Measurements from ENCODE around the gene ANKRD13D.

Gene ANKRD13D

DNA sequence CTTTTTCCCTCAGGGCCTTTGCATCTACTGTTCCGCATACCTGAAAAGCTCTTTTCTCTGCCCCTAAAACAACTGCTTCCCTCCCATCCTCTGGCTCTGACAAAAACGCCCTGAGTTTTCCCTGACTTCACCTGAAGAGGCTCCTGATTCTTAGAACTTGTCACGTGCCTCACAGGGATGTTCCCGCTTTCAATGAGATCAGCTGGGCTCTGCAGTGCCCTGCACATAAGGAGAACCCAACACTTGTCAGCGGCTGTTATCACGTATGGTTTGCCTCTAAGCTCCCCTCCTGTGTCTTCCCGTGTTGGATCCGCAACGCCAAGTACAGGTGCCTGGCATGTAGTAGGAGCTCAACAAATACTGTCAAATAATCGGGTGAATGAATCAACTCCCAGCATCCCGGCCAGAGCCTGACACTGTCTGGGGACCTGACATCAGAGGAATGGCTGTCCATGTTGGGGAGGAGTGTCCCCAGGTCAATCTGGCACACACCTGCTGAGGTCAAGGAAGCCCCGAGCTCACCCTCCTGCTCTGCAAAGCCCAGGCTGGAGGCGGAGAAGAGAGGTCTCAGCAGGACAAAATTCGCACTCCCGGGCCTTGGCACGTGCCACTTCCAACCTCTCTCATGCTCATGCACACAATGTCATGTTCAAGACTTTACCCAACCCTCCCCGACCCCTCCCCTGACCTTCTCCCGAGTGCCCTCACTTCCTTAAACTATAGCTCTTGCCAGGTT is 27.0 kb upstream of the ANKRD13D start:
- DNase-seq (ENCODE audit: low spot score): no peak

DNA sequence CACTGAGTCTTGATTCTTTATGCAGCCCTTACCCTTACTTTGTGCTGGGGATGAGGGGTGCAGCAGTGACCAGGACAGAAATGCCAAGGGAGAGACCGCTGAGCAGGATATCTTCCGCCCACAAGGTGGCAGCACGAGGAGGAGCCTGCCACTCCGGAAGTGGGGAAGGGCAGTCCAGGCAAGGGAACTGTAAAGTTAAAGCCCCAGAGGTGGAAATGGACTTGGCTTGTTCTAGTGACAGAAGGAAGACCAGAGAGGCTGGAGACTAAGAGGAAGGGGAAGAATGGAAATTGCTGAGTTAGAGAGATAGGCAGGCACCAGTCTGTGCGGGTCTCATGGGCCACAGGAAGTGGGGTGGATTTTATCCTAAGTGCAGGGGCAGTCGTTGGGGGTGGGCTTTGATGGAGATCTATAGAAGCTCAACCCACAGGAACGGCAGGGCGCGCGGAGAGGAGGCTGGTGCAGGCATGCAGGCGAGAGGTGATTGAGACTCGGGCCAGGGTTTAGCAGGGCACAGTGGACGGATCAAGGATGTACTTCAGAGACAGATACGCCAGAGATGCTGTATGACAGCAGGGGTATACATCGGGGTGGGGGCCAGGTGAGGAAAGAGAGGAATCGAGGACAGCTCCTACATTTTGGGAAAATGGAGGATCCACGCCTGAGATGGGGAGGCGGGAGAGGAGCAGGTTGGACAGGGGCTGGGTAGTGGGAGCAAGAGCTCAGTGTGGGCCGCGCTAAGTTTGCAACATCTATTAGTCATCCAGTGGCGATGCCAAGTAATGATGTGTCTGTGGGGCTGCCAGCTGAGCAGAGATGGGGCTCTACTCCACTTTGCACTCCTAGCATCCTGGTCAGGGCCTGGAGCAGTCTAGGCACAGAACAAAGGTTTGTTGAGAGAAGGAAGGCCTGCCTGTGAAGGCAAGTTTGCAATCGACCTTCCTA is 26.1 kb upstream of the ANKRD13D start:
- peak; percentile 87 for DNase-seq (ENCODE audit: low spot score)

DNA sequence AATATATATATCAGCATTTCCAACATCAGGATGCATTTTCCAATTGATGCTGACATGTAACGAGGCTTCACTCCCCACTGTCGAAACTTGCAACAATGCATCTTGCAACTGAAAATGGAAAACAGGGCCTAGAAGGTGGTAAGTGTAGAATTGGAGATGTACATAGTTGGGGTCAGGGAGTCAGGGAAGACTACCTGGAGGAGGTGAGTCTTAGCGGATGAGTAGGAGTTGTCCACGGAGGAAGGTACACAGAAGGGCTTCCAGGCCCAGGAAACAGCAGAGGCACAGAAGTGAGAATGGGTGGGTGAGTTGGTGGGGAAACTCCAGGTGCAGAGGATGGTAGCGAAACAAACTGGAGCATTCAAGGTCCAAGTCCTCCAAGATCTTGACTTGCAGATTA is 24.8 kb upstream of the ANKRD13D start:
- DNase-seq (ENCODE audit: low spot score): no peak

DNA sequence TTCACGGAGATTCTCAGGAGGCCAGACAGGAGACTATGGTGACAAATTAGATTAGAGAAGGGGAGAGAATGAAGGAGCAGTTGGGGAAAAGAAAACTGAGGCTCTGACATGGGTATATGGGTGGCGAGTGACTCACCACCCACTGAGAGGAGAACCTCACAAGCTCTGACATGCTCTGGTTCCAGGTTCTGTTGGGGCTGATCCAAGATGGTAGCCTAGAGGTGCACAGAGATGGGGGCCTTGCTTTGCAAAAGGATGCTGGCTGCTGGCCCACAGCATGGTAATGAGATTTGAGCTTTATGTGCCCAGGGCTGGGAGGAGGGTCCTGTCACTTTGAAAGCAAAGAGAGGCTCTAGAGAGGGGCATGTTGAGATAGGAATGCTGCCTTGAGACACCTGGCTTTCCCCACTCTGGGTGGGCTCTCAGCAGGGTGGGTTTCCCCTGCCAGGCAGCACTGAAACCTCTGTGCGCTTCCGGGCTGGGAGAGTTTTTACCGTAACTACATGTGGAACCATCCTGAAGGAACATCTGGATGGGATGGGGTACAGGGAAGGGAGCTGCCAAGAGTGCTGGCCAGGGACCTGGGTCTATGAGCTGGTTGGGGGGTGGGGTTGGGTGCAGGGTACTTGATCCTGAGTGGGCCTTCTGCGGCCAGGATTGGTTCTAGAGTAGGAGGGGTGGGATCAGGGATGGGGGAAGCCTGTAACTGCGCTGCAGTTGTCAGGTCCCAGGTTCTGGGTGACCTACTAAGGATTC is 24.0 kb upstream of the ANKRD13D start:
- no peak for DNase-seq (ENCODE audit: low spot score)

GRCh38 chr11:67265633-67266448 is 23.3 kb upstream of the ANKRD13D start:
- DNase-seq (ENCODE audit: low spot score): no peak

DNA sequence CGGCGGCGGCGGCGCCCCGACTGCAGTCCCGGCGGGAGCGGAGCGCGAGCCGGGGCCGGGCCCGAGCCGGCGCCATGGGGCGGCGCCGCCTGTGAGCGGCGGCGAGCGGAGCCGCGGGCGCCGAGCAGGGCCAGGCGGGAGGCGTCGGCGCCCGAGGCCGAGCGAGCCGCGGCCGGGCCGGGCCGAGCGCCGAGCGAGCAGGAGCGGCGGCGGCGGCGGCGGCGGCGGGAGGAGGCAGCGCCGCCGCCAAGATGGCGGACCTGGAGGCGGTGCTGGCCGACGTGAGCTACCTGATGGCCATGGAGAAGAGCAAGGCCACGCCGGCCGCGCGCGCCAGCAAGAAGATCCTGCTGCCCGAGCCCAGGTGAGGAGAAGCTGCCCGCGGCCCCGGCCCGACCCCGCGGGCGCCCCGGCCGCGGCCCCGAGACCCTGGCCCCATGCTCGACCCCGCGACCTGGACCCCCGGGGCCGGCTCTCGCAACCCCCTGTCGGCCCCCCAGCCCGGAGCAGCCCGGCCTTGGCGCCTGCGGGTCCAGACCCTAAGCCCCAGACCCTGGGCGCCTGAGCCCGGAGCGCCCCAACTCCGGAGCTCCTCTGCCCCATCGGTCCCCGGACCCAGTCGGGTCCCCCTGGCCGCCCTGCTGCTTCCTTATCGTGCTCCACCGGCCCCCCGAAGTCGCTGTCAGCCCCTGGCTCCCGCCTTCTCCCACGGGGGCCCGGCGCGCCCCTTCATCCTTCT is 22.5 kb upstream of the ANKRD13D start, which contains the start of gene GRK2:
Gene GRK2, plus strand, starts transcription at position 25 of the 739 bp plus-strand sequence. Its CDS starts 227 bp downstream, at position 252.
- DNase-seq (ENCODE audit: low spot score): no peak

GRCh38 chr11:67267188-67268080 is 21.7 kb upstream of the ANKRD13D start:
- no peak for DNase-seq (ENCODE audit: low spot score)

- no peak for DNase-seq (ENCODE audit: low spot score)
Observed at GRCh38 chr11:67268081-67268961, 20.8 kb upstream of the ANKRD13D start.

DNA sequence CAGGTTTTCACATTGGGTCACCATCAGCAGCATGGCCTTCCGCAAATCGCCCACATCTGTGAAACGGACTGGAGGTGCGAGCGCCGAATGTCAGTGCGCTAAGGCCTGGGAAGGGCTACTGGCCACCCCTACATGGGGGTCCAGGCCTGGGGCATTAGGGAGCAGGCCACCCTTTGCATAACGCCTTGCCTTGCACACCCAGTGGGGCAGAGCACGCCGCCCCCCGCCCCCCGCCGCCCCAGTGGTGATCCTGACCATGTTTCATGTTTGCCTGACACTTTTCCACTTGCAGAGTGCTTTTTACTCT is 20.2 kb upstream of the ANKRD13D start:
- no peak for DNase-seq (ENCODE audit: low spot score)

DNA sequence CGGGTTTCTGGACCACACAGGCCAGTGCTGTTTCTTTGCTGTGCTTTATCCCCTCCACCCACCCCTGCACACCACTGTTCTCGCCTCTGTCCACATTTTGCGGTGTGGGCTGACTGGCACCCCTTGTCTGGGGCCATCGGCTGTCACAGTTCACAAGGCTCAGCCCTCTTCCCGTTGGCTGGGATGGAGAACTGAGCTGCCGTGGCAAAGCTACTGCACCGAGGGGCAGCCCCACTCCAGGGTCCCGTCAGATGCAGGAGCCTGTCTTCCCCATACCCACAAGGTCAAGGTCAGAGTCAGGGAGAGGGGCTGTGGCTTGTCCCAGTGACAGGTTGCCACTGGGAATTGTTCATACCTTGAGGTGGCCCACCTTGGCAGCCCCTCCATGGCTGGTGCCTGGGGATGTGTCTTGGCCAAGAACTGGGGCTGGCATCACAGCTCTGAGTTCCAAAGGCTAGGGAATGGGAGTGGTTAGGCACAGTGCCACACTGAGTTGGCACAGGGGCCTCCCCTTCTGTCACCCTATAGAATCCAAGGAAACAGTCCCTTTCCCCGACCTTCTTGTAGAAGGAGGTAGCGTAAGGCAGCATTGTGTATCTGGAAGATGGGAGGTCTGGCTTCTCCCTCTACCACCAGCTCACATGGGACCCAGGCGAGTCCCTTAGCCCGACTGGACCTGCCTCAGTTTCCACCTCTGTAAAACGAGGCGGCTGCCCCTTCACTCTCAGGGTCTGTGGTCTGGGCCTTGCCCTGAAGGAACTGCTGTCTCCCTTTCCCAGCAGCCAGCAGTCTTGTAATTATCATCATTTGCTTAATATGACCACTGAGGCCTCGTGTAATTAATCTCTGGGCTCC is 19.5 kb upstream of the ANKRD13D start:
- no peak for DNase-seq (ENCODE audit: low spot score)

- no peak for DNase-seq (ENCODE audit: low spot score)
Observed at GRCh38 chr11:67270256-67271204, 18.6 kb upstream of the ANKRD13D start.

- no peak for DNase-seq (ENCODE audit: low spot score)
Observed at GRCh38 chr11:67271205-67271540, 17.9 kb upstream of the ANKRD13D start.

DNA sequence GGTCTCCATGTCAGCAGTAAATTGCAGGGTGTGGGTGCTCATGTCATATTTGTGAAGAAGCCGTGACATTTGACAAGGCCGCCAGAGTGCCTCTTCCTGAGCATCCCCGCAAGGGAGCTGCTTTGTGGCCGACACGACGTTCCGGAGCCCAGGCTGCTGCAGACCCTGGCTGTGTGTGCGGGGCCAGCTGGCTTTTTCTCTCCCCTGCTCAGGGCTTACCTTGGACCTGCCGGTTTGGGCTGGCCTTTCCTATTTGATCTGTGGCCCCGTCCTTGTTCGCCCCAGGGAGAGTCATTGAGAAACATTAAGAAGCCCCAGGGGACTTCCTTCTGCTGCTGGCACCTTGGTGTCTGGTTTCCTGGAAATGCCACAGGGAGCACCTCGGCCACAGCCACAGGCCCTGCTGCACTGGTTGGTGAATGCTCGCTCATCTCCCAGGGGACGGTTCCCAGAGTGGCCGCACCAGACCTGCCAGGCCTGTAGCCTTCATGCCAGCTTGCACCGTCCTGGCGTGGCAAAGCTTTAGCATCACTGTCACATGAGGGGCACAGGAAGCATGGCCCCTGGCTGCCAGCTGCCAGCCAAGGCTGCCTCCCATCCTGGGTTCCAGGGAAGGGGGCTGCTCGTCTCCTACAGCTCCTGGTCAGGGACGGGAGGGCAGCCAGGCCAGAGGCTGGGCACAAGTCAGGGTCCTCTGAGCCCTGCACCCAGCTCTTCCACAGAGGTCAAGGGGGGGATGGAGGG is 17.4 kb upstream of the ANKRD13D start:
- no peak for DNase-seq (ENCODE audit: low spot score)

DNA sequence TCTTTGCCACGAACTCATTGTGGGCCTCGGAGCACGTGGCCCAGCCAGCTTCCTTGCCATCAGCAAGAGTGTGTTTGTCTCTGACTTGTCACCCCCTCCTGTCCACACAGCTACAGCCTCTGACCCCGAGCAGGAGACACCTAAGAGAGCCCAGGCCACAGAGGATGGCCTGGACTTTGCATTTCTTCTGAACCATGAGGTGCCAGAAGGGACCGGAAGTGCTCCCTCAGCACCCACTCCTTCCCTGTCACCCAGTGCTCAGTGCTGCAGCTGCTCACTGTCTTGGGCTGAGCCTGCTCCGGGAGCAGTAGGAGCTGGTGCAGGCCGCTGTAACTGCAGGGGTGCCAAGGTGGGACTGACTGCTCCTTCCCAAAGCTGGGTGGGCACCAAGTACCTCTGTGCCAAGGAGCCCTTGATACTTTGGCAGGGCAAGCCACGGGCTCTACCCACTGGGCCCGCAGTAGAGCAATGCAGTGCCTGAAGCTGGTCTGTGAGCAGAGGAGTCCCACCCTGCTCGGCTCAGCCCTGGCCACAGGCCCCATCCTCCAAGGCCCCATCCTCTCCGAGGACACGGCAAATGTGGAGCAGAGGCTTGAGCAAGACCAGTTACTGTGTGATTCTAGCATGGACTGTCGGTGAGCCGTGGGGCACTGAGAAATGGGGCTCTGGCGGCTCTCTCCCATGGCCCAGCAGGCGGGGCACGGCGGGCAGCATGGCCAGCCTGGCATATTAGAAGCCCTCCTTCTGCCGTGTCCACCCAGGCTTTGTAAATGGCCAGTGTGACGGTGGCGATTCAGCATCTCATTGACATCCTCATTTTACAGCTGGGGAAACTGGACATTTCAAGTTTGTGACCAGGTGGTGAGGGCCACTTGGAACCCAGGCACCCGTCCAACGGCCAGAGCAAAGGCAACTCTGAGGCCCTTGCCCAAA is 16.5 kb upstream of the ANKRD13D start:
- DNase-seq (ENCODE audit: low spot score): no peak
